Measurements from ENCODE around the gene ARHGAP24.

The ARHGAP24 gene

DNA sequence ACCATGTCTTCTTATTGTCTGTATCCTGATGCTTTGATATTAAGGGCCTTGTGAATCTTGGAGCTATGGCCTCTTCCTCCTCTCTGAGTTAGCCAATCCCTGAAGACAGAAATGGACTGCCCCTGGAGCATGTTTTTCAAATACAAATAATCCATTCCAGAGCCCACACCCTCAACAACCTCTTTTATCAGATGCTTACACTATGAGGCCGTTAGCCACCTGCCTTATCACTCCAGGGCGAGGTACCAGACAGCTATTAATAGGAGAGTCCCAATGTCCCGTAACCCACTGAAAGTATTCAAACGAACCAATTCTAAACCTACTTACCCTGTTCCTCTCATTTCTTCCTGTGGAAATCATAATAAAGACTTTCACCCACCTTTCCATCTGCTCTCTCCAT lies 165.0 kb downstream of the ARHGAP24 start:
- H3F3A ChIP-seq (ENCODE audit: insufficient read depth, low read length): no peaks in the 10 kb centered on the region
- no peak for DNase-seq
- no peaks in the 10 kb centered on the region for H3K9me3 ChIP-seq (replicated peaks; ENCODE audit: insufficient read depth, low read length)
- no peak overlapping the region for H2AFZ ChIP-seq (ENCODE audit: low read length)
- no peaks in the 10 kb centered on the region for H3K9me2 ChIP-seq (replicated peaks; ENCODE audit: insufficient read depth, low read length)
- H3K36me3 ChIP-seq (replicated peaks; ENCODE audit: insufficient read depth, low read length): no peaks in the 10 kb centered on the region
- H3K9ac ChIP-seq (ENCODE audit: low read length): no peak overlapping the region
- H3K79me2 ChIP-seq (ENCODE audit: low read length): no peaks in the 10 kb centered on the region
- H3K27me3 ChIP-seq (replicated peaks; ENCODE audit: insufficient read depth, low read length): no peaks in the 10 kb centered on the region
- H3K4me1 ChIP-seq (ENCODE audit: low read length): no peaks in the 10 kb centered on the region
- no peak overlapping the region for H3K4me2 ChIP-seq (ENCODE audit: low read depth, low read length)
- H3K27ac ChIP-seq (ENCODE audit: low read length): no peak overlapping the region
- no peaks in the 10 kb centered on the region for H4K20me1 ChIP-seq (ENCODE audit: insufficient read depth, low read length)
- no peak overlapping the region for H3K4me3 ChIP-seq (ENCODE audit: low read length)
- TF ChIP-seq, protein P1, sequence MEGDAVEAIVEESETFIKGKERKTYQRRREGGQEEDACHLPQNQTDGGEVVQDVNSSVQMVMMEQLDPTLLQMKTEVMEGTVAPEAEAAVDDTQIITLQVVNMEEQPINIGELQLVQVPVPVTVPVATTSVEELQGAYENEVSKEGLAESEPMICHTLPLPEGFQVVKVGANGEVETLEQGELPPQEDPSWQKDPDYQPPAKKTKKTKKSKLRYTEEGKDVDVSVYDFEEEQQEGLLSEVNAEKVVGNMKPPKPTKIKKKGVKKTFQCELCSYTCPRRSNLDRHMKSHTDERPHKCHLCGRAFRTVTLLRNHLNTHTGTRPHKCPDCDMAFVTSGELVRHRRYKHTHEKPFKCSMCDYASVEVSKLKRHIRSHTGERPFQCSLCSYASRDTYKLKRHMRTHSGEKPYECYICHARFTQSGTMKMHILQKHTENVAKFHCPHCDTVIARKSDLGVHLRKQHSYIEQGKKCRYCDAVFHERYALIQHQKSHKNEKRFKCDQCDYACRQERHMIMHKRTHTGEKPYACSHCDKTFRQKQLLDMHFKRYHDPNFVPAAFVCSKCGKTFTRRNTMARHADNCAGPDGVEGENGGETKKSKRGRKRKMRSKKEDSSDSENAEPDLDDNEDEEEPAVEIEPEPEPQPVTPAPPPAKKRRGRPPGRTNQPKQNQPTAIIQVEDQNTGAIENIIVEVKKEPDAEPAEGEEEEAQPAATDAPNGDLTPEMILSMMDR (IDR thresholded peaks at IDR 0.05; ENCODE audit: low read length): no peak
- TF ChIP-seq EZH2phosphoT487 (IDR thresholded peaks at IDR 0.05; ENCODE audit: low read length) (no peak), EZH2 (optimal IDR thresholded peaks at IDR 0.05; ENCODE audit: low read depth, low read length) (no peak)

DNA sequence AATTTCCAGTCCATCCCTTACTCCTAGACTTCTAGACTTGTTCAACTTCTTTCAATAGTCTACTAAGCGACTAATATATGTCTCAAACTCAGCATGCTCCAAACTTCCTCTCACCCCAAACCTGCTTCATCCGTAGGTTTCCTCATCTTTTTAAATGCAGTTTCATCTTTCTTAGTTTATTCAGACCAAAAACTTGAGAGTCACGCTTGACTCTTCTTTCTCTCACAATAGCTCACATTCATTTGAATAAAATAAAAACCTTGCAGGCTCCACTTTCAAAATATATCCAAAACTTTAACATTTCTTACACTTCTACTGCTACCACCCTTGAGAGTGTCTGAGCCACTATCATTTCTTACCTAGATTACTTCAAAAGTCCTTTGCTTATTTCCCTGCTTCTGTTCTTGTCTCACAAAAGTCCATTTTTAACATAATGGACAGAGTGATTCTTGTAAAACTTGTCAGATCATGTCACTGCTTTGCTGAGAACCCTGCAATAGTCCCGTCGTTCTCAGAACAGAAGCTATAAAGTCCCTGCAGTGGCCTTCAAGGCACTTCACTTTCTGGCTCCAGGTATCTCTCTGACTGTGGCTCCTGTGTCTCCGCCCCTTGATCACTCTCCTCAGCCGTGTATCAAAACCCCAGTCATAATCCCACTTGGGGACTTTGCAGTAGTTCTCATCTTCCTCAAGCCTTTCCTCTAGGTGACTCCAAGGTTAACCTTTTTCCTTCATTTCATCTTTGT lies 167.6 kb downstream of the ARHGAP24 start:
- Histone ChIP-seq H3F3A (ENCODE audit: insufficient read depth, low read length) (no peaks in the 10 kb centered on the region), H2AFZ (ENCODE audit: low read length) (no peak overlapping the region), H3K4me1 (ENCODE audit: low read length) (no peaks in the 10 kb centered on the region), H4K20me1 (ENCODE audit: insufficient read depth, low read length) (no peaks in the 10 kb centered on the region), H3K79me2 (ENCODE audit: low read length) (no peaks in the 10 kb centered on the region), H3K9me3 (replicated peaks; ENCODE audit: insufficient read depth, low read length) (no peaks in the 10 kb centered on the region), H3K27me3 (replicated peaks; ENCODE audit: insufficient read depth, low read length) (no peaks in the 10 kb centered on the region), H3K9me2 (replicated peaks; ENCODE audit: insufficient read depth, low read length) (no peaks in the 10 kb centered on the region), H3K4me2 (ENCODE audit: low read depth, low read length) (no peak overlapping the region), H3K4me3 (ENCODE audit: low read length) (no peak overlapping the region), H3K36me3 (replicated peaks; ENCODE audit: insufficient read depth, low read length) (no peaks in the 10 kb centered on the region), H3K9ac (ENCODE audit: low read length) (no peak overlapping the region), H3K27ac (ENCODE audit: low read length) (no peak overlapping the region)
- no peak for DNase-seq
- no peak for TF ChIP-seq EZH2phosphoT487 (IDR thresholded peaks at IDR 0.05; ENCODE audit: low read length)
- no peak for TF ChIP-seq EZH2 (optimal IDR thresholded peaks at IDR 0.05; ENCODE audit: low read depth, low read length)
- TF ChIP-seq, protein P1 (IDR thresholded peaks at IDR 0.05; ENCODE audit: low read length): no peak

DNA sequence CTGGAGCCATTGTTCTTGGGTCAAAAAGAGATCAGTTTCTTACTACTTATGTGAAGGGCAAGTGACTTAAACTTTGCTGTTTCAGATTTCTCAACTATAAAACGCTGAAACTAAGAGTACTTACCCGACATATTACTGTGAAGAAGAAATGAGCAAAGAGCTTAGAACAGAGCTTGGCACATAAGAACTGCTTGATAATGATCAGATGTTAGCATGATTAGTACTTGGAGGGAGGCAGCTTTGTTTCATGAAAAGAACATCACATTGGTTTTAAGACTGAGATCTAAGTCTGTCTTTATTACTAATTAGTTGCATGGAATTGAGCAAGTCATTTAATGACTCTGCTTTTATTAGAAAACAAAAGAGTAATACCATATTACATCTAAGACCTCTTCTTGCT lies 169.1 kb downstream of the ARHGAP24 start:
- H3K9ac ChIP-seq (ENCODE audit: low read length): no peak overlapping the region
- no peak overlapping the region for H2AFZ ChIP-seq (ENCODE audit: low read length)
- no peaks in the 10 kb centered on the region for H4K20me1 ChIP-seq (ENCODE audit: insufficient read depth, low read length)
- no peaks in the 10 kb centered on the region for H3K9me2 ChIP-seq (replicated peaks; ENCODE audit: insufficient read depth, low read length)
- no peak overlapping the region for H3K4me2 ChIP-seq (ENCODE audit: low read depth, low read length)
- DNase-seq: no peak
- no peaks in the 10 kb centered on the region for H3K9me3 ChIP-seq (replicated peaks; ENCODE audit: insufficient read depth, low read length)
- H3K4me1 ChIP-seq (ENCODE audit: low read length): no peaks in the 10 kb centered on the region
- H3K4me3 ChIP-seq (ENCODE audit: low read length): no peak overlapping the region
- TF ChIP-seq EZH2 (optimal IDR thresholded peaks at IDR 0.05; ENCODE audit: low read depth, low read length) (no peak), EZH2phosphoT487 (IDR thresholded peaks at IDR 0.05; ENCODE audit: low read length) (no peak)
- TF ChIP-seq, protein P1 (IDR thresholded peaks at IDR 0.05; ENCODE audit: low read length): no peak
- H3K79me2 ChIP-seq (ENCODE audit: low read length): no peaks in the 10 kb centered on the region
- no peaks in the 10 kb centered on the region for H3K36me3 ChIP-seq (replicated peaks; ENCODE audit: insufficient read depth, low read length)
- H3K27me3 ChIP-seq (replicated peaks; ENCODE audit: insufficient read depth, low read length): no peaks in the 10 kb centered on the region
- no peak overlapping the region for H3K27ac ChIP-seq (ENCODE audit: low read length)
- no peaks in the 10 kb centered on the region for H3F3A ChIP-seq (ENCODE audit: insufficient read depth, low read length)

Data from MM.1S (cell line).